Liver (tissue), 2 donors: ENCODE results near the gene NLGN1.

ENCODE experiments used
- CTCF ChIP-seq: fragments of 150-350 bp; IDR thresholded peaks from 2 replicates; pipeline ENCODE4 v1.5.1; 2017; ENCODE audit warnings: improper control_type of control experiment, low read depth, low read length; ENCODE audit not compliant: missing input control
- MAX ChIP-seq: IDR thresholded peaks from 2 replicates; pipeline ENCODE4 v1.6.1; 2016; ENCODE audit warnings: antibody characterized with exemption
- donor health status: healthy.

- TF ChIP-seq CTCF (no peak), MAX (no peak)
Observed at GRCh38 chr3:173846584-173846983, 449.0 kb downstream of the NLGN1 start.
